ENCODE data around the gene LAMA3.

GRCh38 chr18:23847321-23847986 is 158.2 kb downstream of the LAMA3 start:
- TF ChIP-seq, protein P1, sequence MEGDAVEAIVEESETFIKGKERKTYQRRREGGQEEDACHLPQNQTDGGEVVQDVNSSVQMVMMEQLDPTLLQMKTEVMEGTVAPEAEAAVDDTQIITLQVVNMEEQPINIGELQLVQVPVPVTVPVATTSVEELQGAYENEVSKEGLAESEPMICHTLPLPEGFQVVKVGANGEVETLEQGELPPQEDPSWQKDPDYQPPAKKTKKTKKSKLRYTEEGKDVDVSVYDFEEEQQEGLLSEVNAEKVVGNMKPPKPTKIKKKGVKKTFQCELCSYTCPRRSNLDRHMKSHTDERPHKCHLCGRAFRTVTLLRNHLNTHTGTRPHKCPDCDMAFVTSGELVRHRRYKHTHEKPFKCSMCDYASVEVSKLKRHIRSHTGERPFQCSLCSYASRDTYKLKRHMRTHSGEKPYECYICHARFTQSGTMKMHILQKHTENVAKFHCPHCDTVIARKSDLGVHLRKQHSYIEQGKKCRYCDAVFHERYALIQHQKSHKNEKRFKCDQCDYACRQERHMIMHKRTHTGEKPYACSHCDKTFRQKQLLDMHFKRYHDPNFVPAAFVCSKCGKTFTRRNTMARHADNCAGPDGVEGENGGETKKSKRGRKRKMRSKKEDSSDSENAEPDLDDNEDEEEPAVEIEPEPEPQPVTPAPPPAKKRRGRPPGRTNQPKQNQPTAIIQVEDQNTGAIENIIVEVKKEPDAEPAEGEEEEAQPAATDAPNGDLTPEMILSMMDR (IDR thresholded peaks at IDR 0.05; ENCODE audit: low read depth, low read length, missing input control), result no peak
- TF ChIP-seq SP1 (IDR thresholded peaks at IDR 0.05), result peak; percentile 42
- TF ChIP-seq HNF4G (IDR thresholded peaks at IDR 0.05), result peak; percentile 18
